Mucosa of descending colon (tissue), 3 donors: ENCODE data around the gene PIWIL1. TPM values are rescaled to one million over a fixed set of nuclear protein-coding genes. Genes with fewer than 3 reads are reported as not detected.
A peak's percentile ranks its signal among the peaks of the same experiment; 100 is the strongest.

Experiments
- ATAC-seq: fragments of 200-7000 bp; cut with Tn5 transposase; one replicate; pipeline ENCODE4 v1.9.1; 2020; ENCODE audit warnings: mild to moderate bottlenecking, moderate library complexity
- DNase-seq, 3 donors: peaks; one replicate each; pipeline ENCODE4 v3.0.0-alpha.2; 2020
- H3K36me3 ChIP-seq: fragments of 200-600 bp; one replicate; pipeline ENCODE4 v1.8.0; 2021; ENCODE audit warnings: low read depth, mild to moderate bottlenecking
- H3K4me1 ChIP-seq: fragments of 200-600 bp; one replicate; pipeline ENCODE4 v1.8.0; 2021; ENCODE audit warnings: low read depth, mild to moderate bottlenecking
- H3K4me3 ChIP-seq: fragments of 200-600 bp; one replicate; pipeline ENCODE4 v1.8.0; 2021; ENCODE audit warnings: mild to moderate bottlenecking
- H3K9me3 ChIP-seq: fragments of 200-600 bp; one replicate; pipeline ENCODE4 v1.8.0; 2021; ENCODE audit warnings: mild to moderate bottlenecking
- intact Hi-C, 2 donors: fragments of 100-400 bp; cut with DNase I in 1 of 2; cut with micrococcal nuclease in 1 of 2; formaldehyde crosslinking; loops; one replicate each; pipeline versions ENCODE4 v1.11.0 to v1.11.1; 2022; cut with DNase I, micrococcal nuclease
- total RNA-seq, 3 donors: library from RNA; stranded (reverse); fragmentation: NEBNext Ultra II Directional in 2 of 3; extraction: Animal tissue kit (Norgen Biotek cat#: 25700) in 2 of 3; gene quantifications; one replicate each; pipeline versions ENCODE4 v1.2.1 to v1.2.4, GENCODE V29; 2021 to 2023
- TF ChIP-seq, protein P1 (sequence below): fragments of 200-600 bp; IDR thresholded peaks from one replicate; pipeline ENCODE4 v1.8.0; 2022; ENCODE audit warnings: antibody characterized with exemption, mild to moderate bottlenecking
- donor health status: DM: no; HTN: no; CAD: no; lungs with moderate emphysema.
- donor health status: DM: no; HTN: no; CAD: no.
- donor health status: DM: no; HTN: yes; CAD: no.

Gene PIWIL1
- total RNA-seq, 3 donors from 2014 or later = 0.23 TPM; not detected in 2

DNA sequence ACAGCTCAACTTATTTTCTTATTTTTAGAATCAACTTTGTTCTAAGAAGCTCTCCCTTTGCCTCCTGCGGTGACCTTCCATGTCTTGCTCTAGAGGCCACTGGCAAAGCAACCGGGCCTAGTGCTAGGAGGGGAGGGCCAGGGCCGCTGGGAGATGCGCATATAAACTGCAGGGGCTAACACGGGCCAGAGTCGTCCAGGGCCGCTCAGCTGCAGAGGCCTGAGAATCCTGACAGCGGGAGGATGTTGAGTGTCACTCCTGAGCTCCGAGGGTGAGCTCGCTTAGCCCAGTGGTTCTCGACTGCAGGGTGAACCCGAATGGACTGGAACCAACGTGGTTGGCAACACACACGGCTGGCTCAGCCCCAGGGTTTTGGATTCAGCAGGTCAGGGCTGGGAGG, 6.5 kb upstream of the PIWIL1 start:
- TF ChIP-seq, protein P1, sequence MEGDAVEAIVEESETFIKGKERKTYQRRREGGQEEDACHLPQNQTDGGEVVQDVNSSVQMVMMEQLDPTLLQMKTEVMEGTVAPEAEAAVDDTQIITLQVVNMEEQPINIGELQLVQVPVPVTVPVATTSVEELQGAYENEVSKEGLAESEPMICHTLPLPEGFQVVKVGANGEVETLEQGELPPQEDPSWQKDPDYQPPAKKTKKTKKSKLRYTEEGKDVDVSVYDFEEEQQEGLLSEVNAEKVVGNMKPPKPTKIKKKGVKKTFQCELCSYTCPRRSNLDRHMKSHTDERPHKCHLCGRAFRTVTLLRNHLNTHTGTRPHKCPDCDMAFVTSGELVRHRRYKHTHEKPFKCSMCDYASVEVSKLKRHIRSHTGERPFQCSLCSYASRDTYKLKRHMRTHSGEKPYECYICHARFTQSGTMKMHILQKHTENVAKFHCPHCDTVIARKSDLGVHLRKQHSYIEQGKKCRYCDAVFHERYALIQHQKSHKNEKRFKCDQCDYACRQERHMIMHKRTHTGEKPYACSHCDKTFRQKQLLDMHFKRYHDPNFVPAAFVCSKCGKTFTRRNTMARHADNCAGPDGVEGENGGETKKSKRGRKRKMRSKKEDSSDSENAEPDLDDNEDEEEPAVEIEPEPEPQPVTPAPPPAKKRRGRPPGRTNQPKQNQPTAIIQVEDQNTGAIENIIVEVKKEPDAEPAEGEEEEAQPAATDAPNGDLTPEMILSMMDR = no peak
- DNase-seq (no peak), ATAC-seq (no peak)
- Histone ChIP-seq H3K9me3 (no peaks in the 10 kb centered on the region), H3K4me3 (no peak overlapping the region), H3K4me1 (no peaks in the 10 kb centered on the region), H3K36me3 (no peaks in the 10 kb centered on the region)
- intact Hi-C loops = loop anchor here (5.0 kb wide), 2 partner anchors 279 to 284 kb away; no protein-coding TSS in a partner anchor

DNA sequence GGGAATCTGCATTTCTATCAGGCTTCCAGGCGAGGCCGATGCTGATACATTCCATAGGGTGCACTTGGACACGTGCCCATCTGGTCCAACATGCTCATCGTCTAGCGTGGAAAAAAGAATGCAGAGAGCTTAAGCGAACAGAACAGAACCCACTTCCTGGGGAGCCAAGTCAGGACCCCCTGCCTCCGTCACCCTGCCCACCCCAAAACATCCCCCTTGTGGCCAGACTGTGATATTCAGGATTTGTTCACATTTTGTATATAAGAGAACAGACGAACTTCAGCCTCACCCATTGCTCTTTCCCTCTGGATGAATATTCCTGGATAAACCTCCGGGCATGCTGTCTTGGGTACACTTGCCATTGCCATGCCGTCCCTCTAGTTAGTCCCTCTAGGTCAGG, 4.3 kb upstream of the PIWIL1 start:
- TF ChIP-seq, protein P1 = no peak
- DNase-seq (no peak), ATAC-seq (no peak)
- Histone ChIP-seq H3K4me3 (no peak overlapping the region), H3K4me1 (no peaks in the 10 kb centered on the region), H3K9me3 (no peaks in the 10 kb centered on the region), H3K36me3 (no peaks in the 10 kb centered on the region)
- intact Hi-C loops = loop anchor here (5.0 kb wide), 2 partner anchors 281 to 286 kb away; no protein-coding TSS in a partner anchor

DNA sequence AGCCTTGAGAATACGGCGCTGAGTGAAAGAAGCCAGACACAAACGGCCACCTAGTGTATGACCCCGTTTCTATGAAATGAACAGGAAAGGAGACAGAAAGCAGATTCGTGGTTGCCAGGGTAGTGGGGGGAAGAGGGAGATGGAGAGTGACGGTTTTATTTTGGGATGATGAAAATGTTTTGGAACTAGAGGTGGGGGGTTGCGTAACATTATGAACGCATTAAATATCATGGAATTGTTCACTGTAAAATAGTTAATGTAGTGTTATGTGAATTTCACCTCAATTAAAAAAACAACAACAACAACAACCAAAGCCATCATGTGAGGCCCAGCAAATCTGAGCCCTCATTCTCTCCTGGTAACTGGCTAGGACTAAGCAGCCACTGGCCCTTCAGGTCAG, 3.3 kb upstream of the PIWIL1 start:
- no peak for ATAC-seq
- H3K36me3 ChIP-seq = no peaks in the 10 kb centered on the region
- no peak for DNase-seq
- intact Hi-C loops = loop anchor here (5.0 kb wide), 2 partner anchors 282 to 287 kb away; no protein-coding TSS in a partner anchor
- H3K9me3 ChIP-seq = no peaks in the 10 kb centered on the region
- H3K4me3 ChIP-seq = no peak overlapping the region
- H3K4me1 ChIP-seq = peaks cover 3% of the 10 kb centered on the region
- TF ChIP-seq, protein P1 = no peak

DNA sequence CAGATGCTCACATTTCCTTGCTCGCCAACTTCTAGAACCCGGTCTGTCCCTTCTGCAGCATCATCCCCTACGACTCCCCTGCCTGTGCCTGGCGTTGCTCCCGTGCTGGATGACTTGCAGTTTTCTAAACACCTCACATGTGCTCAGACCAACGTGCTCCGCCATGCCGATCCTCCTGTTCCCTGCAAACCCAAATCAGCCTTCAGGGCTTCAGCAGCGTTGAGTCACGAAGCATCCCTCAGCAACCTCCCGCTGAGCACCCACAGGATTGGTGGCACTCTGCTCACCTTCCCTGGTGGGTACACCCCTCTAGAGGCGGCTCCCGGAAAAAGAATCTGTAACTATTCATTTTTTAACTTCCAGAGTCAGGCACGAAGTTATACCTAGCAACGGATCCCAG, 2.8 kb upstream of the PIWIL1 start:
- no peak for ATAC-seq
- H3K9me3 ChIP-seq = no peaks in the 10 kb centered on the region
- intact Hi-C loops = loop anchor here (5.0 kb wide), 3 partner anchors 283 to 293 kb away; no protein-coding TSS in a partner anchor
- H3K4me3 ChIP-seq = no peak overlapping the region
- TF ChIP-seq, protein P1 = no peak
- H3K4me1 ChIP-seq = peaks cover 3% of the 10 kb centered on the region
- DNase-seq = peak in 1 of 3 donors; percentile 31
- no peaks in the 10 kb centered on the region for H3K36me3 ChIP-seq

DNA sequence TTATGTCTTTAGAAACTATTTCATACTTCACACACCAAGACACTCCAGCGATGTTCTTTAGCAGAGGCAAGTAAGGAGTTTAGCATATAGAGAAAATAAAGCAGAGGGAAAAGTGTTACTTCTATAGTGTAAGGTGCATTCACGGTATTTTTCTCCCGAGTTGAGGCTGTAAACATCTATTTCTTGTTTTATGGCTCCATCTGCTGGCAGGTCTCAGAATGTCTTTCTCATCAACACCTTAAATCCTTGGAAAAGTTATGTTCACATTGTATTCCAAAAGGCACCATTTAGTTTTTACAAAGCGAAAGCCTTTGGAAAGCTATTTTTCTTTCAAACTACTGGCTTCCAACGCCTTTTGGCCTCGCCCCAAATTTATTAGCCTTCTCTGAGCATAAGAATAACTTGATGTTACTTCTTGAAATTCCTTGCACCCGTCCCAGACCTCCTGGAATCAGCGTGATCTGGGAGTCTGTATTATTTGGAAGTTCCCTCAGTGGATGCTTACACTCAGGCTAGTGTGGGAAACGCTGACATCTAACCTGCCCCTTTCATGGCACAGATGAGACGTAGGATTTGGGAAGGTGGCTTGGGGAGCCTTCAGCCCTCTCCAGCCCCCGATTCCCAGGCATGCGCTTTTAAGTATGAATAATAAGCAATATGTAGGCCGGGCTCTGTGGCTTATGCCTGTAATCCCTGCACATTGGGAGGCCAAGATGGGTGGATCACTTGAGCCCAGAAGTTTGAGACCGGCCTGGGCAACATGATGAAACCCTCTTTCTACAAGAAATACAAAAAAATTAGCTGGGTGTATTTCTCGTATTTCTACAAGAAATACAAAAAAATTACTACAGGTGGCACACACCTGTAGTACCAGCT, 1.9 kb upstream of the PIWIL1 start:
- peak in 1 of 3 donors; percentile 83 for DNase-seq
- intact Hi-C loops = loop anchor here in 1 of 2 donors (5.0 kb wide), 1 partner anchor 293 kb away; no protein-coding TSS in a partner anchor
- ATAC-seq = peak; percentile 42
- H3K4me1 ChIP-seq = peaks cover 3% of the 10 kb centered on the region
- TF ChIP-seq, protein P1 = peak; percentile 22
- H3K4me3 ChIP-seq = no peak overlapping the region
- no peaks in the 10 kb centered on the region for H3K36me3 ChIP-seq
- H3K9me3 ChIP-seq = no peaks in the 10 kb centered on the region
